Erythroblast (primary cell): Measurements from ENCODE around the gene NINJ2.

Experiments
- DNase-seq, 2 experiments: peaks; one replicate each; lab custom pipeline; 2025; lab: John Stamatoyannopoulos, UW
- GATA1 ChIP-seq: IDR thresholded peaks from 2 replicates; pipeline ENCODE4 v1.6.1; 2011; ENCODE audit warnings: low read depth, mild to moderate bottlenecking, control low read depth, low read length, moderate library complexity
- POLR2A ChIP-seq: IDR thresholded peaks from 2 replicates; pipeline ENCODE4 v1.6.1; 2011; ENCODE audit warnings: mild to moderate bottlenecking, low read length

Gene NINJ2

GRCh38 chr12:563250-563781 is 99.9 kb downstream of the NINJ2 start:
- no peak for TF ChIP-seq POLR2A
- no peak for TF ChIP-seq GATA1
- DNase-seq, result no peak

- TF ChIP-seq GATA1 (no peak), POLR2A (no peak)
- DNase-seq, result no peak
These were observed 100.6 kb downstream of the NINJ2 start for GRCh38 chr12:562634-563033.

- TF ChIP-seq GATA1 (no peak), POLR2A (no peak)
- DNase-seq, result peak; percentile 76 to 86
These were observed 101.2 kb downstream of the NINJ2 start for GRCh38 chr12:561908-562593.

GRCh38 chr12:561391-561705 is 101.9 kb downstream of the NINJ2 start:
- TF ChIP-seq POLR2A, result no peak
- no peak for TF ChIP-seq GATA1

GRCh38 chr12:560691-561390 is 102.4 kb downstream of the NINJ2 start:
- DNase-seq, result no peak

More at GRCh38 chr12:561391-561705, 101.9 kb downstream of the NINJ2 start:
- DNase-seq, result no peak

GRCh38 chr12:559906-560455 is 103.3 kb downstream of the NINJ2 start:
- no peak for DNase-seq
- TF ChIP-seq GATA1 (no peak), POLR2A (no peak)

More at GRCh38 chr12:560691-561390, 102.4 kb downstream of the NINJ2 start:
- TF ChIP-seq POLR2A, result no peak
- no peak for TF ChIP-seq GATA1

GRCh38 chr12:559208-559905 is 103.9 kb downstream of the NINJ2 start:
- no peak for TF ChIP-seq GATA1
- TF ChIP-seq POLR2A, result no peak
- no peak for DNase-seq

- DNase-seq, result peak; percentile 51 to 60
- TF ChIP-seq POLR2A (no peak), GATA1 (no peak)
These were observed 104.7 kb downstream of the NINJ2 start for GRCh38 chr12:558580-558979.

GRCh38 chr12:556498-556897 is 106.7 kb downstream of the NINJ2 start:
- no peak for TF ChIP-seq POLR2A
- TF ChIP-seq GATA1, result no peak
- DNase-seq, result no peak

- TF ChIP-seq POLR2A, result no peak
- TF ChIP-seq GATA1, result no peak
These were observed 109.3 kb downstream of the NINJ2 start for GRCh38 chr12:554001-554285.

GRCh38 chr12:553216-554000 is 109.8 kb downstream of the NINJ2 start:
- no peak for DNase-seq
- no peak for TF ChIP-seq POLR2A
- TF ChIP-seq GATA1, result no peak

More at GRCh38 chr12:554001-554285, 109.3 kb downstream of the NINJ2 start:
- no peak for DNase-seq

- no peak for DNase-seq
These were observed 110.8 kb downstream of the NINJ2 start for GRCh38 chr12:552466-552865.

GRCh38 chr12:550473-551260 is 112.6 kb downstream of the NINJ2 start:
- TF ChIP-seq POLR2A, result no peak
- no peak for TF ChIP-seq GATA1

More at GRCh38 chr12:552466-552865, 110.8 kb downstream of the NINJ2 start:
- TF ChIP-seq GATA1 (no peak), POLR2A (no peak)

More at GRCh38 chr12:550473-551260, 112.6 kb downstream of the NINJ2 start:
- no peak for DNase-seq
